HepG2 (cell line): ENCODE measurements around the gene LCK. TPM values are rescaled to one million over a fixed set of nuclear protein-coding genes. Genes with fewer than 3 reads are reported as not detected.

Experiments used
- ATAC-seq: fragments of 200-7000 bp; cut with Tn5 transposase; 3 replicates; pipeline ENCODE4 v1.9.1; 2020; ENCODE audit warnings: mild to moderate bottlenecking, moderate library complexity
- BruUV-seq: library from RNA; stranded (reverse); fragments of 400-500 nt; replicated peaks from 2 replicates; lab custom pipeline; 2021; lab: Mats Ljungman, UMichigan
- CTCF ChIA-PET: fragments of 300-600 bp; formaldehyde crosslinking; extraction: SDS; loops from one replicate; lab custom pipeline; 2021; ENCODE audit warnings: low total read pairs, inconsistent platforms, low intra/inter-chr PET ratio; lab: Yijun Ruan, JAX
- POLR2A ChIA-PET: fragments of 350-600 bp; sonication (Branson Sonifier 250); formaldehyde crosslinking; loops from one replicate; lab custom pipeline; 2020; ENCODE audit warnings: antibody characterized with exemption, inconsistent platforms; lab: Yijun Ruan, JAX
- DNase-seq: peaks from one replicate; pipeline ENCODE4 v3.0.0-alpha.2; 2015; ENCODE audit warnings: low spot score
- FAIRE-seq: peaks from 3 replicates; lab custom pipeline; 2011; peaks lifted over from hg19 to GRCh38; lab: Jason Lieb, UNC
- H2AFZ ChIP-seq: one replicate; pipeline ENCODE4 v1.6.1; 2011; ENCODE audit warnings: low read length, inconsistent platforms
- H3K27ac ChIP-seq: fragments of 300-600 bp; 3 replicates; pipeline ENCODE4 v1.8.0; 2011; ENCODE audit warnings: mixed run types, mild to moderate bottlenecking, mixed read lengths, low read length, inconsistent platforms; ENCODE audit not compliant: insufficient read depth; ENCODE audit errors: extremely low read length
- H3K27me3 ChIP-seq, 2 experiments: fragments of 200-600 bp in 1 of 2; 2 replicates in 1 of 2; 3 replicates in 1 of 2; pipeline versions ENCODE4 v1.6.0 to v1.8.0; 2011; ENCODE audit warnings: low read length in 2 of 2, mild to moderate bottlenecking in 2 of 2, moderate library complexity in 2 of 2, inconsistent platforms in 1 of 2; ENCODE audit not compliant: insufficient read depth in 2 of 2, control insufficient read depth in 1 of 2
- H3K36me3 ChIP-seq, 2 experiments: fragments of 200-600 bp in 1 of 2; replicated peaks in 1 of 2; 2 replicates in 1 of 2; 3 replicates in 1 of 2; pipeline versions ENCODE4 v1.5.1 to v1.8.0; 2011; ENCODE audit warnings: low read length in 2 of 2, inconsistent platforms in 1 of 2; ENCODE audit not compliant: insufficient read depth in 2 of 2, control insufficient read depth in 1 of 2
- H3K4me1 ChIP-seq: 2 replicates; pipeline ENCODE4 v1.5.1; 2012; ENCODE audit warnings: low read length, inconsistent platforms; ENCODE audit not compliant: insufficient read depth
- H3K4me2 ChIP-seq: 2 replicates; pipeline ENCODE4 v1.6.0; 2011; ENCODE audit warnings: low read depth, low read length, inconsistent platforms
- H3K4me3 ChIP-seq, 3 experiments: fragments of 200-600 bp in 1 of 3; sonication (generic), shearing (Covaris generic) in 1 of 3; replicated peaks in 1 of 3; 2 replicates each; pipeline ENCODE4 v1.5.1; 2011 to 2016; ENCODE audit warnings: low read length in 3 of 3, inconsistent platforms in 2 of 3, low read depth in 2 of 3, mild to moderate bottlenecking in 2 of 3, control low read depth in 1 of 3, mixed read lengths in 1 of 3; ENCODE audit not compliant: insufficient read depth in 1 of 3
- H3K79me2 ChIP-seq: one replicate; pipeline ENCODE4 v1.6.1; 2011; ENCODE audit warnings: low read length, inconsistent platforms; ENCODE audit not compliant: insufficient read depth
- H3K9ac ChIP-seq: 2 replicates; pipeline ENCODE4 v1.6.0; 2011; ENCODE audit warnings: mild to moderate bottlenecking, low read depth, low read length, inconsistent platforms; ENCODE audit not compliant: insufficient read depth
- H3K9me3 ChIP-seq: 2 replicates; pipeline ENCODE4 v1.5.1; 2012; ENCODE audit warnings: mild to moderate bottlenecking, low read length
- H4K20me1 ChIP-seq: 2 replicates; pipeline ENCODE4 v1.6.0; 2011; ENCODE audit warnings: inconsistent platforms, mild to moderate bottlenecking, low read length, moderate library complexity; ENCODE audit not compliant: insufficient read depth
- CHD2 ChIP-seq: IDR thresholded peaks from 2 replicates; pipeline ENCODE4 v1.6.1; 2011; ENCODE audit warnings: low read depth, low read length, improper control_type of control experiment
- ETS1 ChIP-seq: sonication (generic); formaldehyde crosslinking; IDR thresholded peaks from 2 replicates; pipeline ENCODE4 v1.4.0; 2020; ENCODE audit warnings: missing genetic modification reagents
- FOXO1 ChIP-seq: sonication (generic); formaldehyde crosslinking; IDR thresholded peaks from 2 replicates; pipeline ENCODE4 v1.4.0; 2020; ENCODE audit warnings: missing genetic modification reagents
- HMGXB3 ChIP-seq: sonication (generic); formaldehyde crosslinking; IDR thresholded peaks from 2 replicates; pipeline ENCODE4 v1.4.0; 2020; ENCODE audit warnings: missing genetic modification reagents, borderline replicate concordance
- LCORL ChIP-seq, 2 experiments: fragments of 450-650 bp in 1 of 2; sonication (generic) in 1 of 2; formaldehyde crosslinking in 1 of 2; IDR thresholded peaks; 2 replicates each; pipeline versions ENCODE4 v1.5.0 to v1.6.1; 2017 to 2020; ENCODE audit warnings: antibody characterized with exemption in 1 of 2, missing genetic modification reagents in 1 of 2
- MTF2 ChIP-seq: sonication (generic); formaldehyde crosslinking; IDR thresholded peaks from 2 replicates; pipeline ENCODE4 v1.5.0; 2020; ENCODE audit warnings: missing genetic modification reagents, borderline replicate concordance
- NR0B2 ChIP-seq: sonication (generic); formaldehyde crosslinking; IDR thresholded peaks from 2 replicates; pipeline ENCODE4 v1.4.0; 2020; ENCODE audit warnings: mild to moderate bottlenecking, missing genetic modification reagents
- PHF20 ChIP-seq: sonication (generic); formaldehyde crosslinking; IDR thresholded peaks from 2 replicates; pipeline ENCODE4 v1.5.0; 2020; ENCODE audit warnings: mild to moderate bottlenecking, missing genetic modification reagents
- PITX1 ChIP-seq: sonication (generic); formaldehyde crosslinking; IDR thresholded peaks from 2 replicates; pipeline ENCODE4 v1.5.1; 2020; ENCODE audit warnings: mild to moderate bottlenecking, missing genetic modification reagents
- RARG ChIP-seq: sonication (generic); formaldehyde crosslinking; IDR thresholded peaks from 2 replicates; pipeline ENCODE4 v1.4.0; 2020; ENCODE audit warnings: low read depth, mild to moderate bottlenecking, missing genetic modification reagents
- SRSF9 ChIP-seq: fragments of 200-400 bp; formaldehyde crosslinking; IDR thresholded peaks from 2 replicates; pipeline ENCODE4 v1.6.1; 2018; ENCODE audit warnings: borderline replicate concordance, mild to moderate bottlenecking, low read depth, low read length; ENCODE audit not compliant: insufficient read depth, poor library complexity, severe bottlenecking
- ZBTB49 ChIP-seq: sonication (generic); formaldehyde crosslinking; IDR thresholded peaks from 2 replicates; pipeline ENCODE4 v1.4.0; 2020; ENCODE audit warnings: missing genetic modification reagents, borderline replicate concordance
- ZNF460 ChIP-seq: sonication (generic); formaldehyde crosslinking; IDR thresholded peaks from 2 replicates; pipeline ENCODE4 v1.5.1; 2020; ENCODE audit warnings: missing genetic modification reagents, mild to moderate bottlenecking, borderline replicate concordance
- ZNF564 ChIP-seq: sonication (generic); formaldehyde crosslinking; IDR thresholded peaks from 2 replicates; pipeline ENCODE4 v1.8.1; 2023; ENCODE audit warnings: mild to moderate bottlenecking, missing genetic modification reagents
- WGBS: methylation state at CpG from one replicate; pipeline ENCODE4 v1.1.6; 2017; ENCODE audit warnings: low lambda C conversion rate; 5-methylcytosine and 5-hydroxymethylcytosine counted together
- in situ Hi-C: cut with HindIII; loops from 2 replicates; pipeline ENCODE4 v1.10.0; 2017; ENCODE audit warnings: low pct_unique_long_range_greater_than_20kb; ENCODE audit not compliant: extremely low pct_ligation_motif_present
- intact Hi-C: fragments of 100-400 bp; cut with micrococcal nuclease; formaldehyde crosslinking; loops from one replicate; pipeline ENCODE4 v1.10.0; 2022; ENCODE audit not compliant: unreplicated experiment
- polyA plus RNA-seq, 8 experiments: library from polyadenylated mRNA; depleted of rRNA in 3 of 8; stranded (reverse) in 7 of 8; unstranded in 1 of 8; fragments of >200 nt; fragmentation: Illumina TruSeq in 4 of 8; extraction: Trizol in 4 of 8; gene quantifications; 2 replicates each; pipeline versions ENCODE4 v1.2.1 to v1.2.3, GENCODE V29; 2011 to 2016; ENCODE audit warnings: low read depth in 4 of 8, missing spikeins in 1 of 8, mixed read lengths in 1 of 8; ENCODE audit not compliant: insufficient read depth in 1 of 8
- total RNA-seq, 5 experiments: library from RNA; depleted of rRNA; stranded (reverse); fragments of >200 nt; fragmentation: Illumina TruSeq; extraction: Trizol; gene quantifications; 2 replicates each; pipeline ENCODE4 v1.2.3, GENCODE V29; 2016; ENCODE audit warnings: low read depth in 1 of 5

The LCK gene
- total and polyA plus RNA-seq, 2 of the 13 experiments (the other 11 are each of a cell fraction or from before 2014, with no cell fraction given), result 0.93 to 1.8 TPM

- Histone ChIP-seq H3K27ac (peak overlapping the region; percentile 92), H4K20me1 (no peaks in the 10 kb centered on the region), H3K4me2 (peak overlapping the region; percentile 91), H3K4me1 (peaks cover 98% of the 10 kb centered on the region), H3K9ac (peak overlapping the region; percentile 76), H3K4me3 (peak overlapping the region; percentile 8 to 53 (median 38); a peak in 5 of 6 replicates), H3K27me3 (no peaks in the 10 kb centered on the region), H3K36me3 (no peaks in the 10 kb centered on the region), H3K9me3 (no peaks in the 10 kb centered on the region), H2AFZ (no peak overlapping the region), H3K79me2 (no peaks in the 10 kb centered on the region)
- intact Hi-C loops (no loop called here), in situ Hi-C loops (no loop called here)
- FAIRE-seq (peak; percentile 90), DNase-seq (peak; percentile 91), ATAC-seq (peak; percentile 51)
- POLR2A ChIA-PET, result interaction anchor here (0.8 to 7.1 kb wide), 27 partner anchors 7 to 144 kb away, joined by 3 to 48 read pairs (median 7); partner anchors contain the start of genes BSDC1, HDAC1, KPNA6 and MARCKSL1
- WGBS, result 0% methylated on average over 9 of the region's 9 CpGs
- BruUV-seq, result no TSS peak
- CTCF ChIA-PET, result no interaction called here
- TF ChIP-seq FOXO1 (CRISPR knock-in tag), result peak; percentile 72; the same call in 1 of the 2 replicates
- TF ChIP-seq ZNF460 (CRISPR knock-in tag), result no peak
- TF ChIP-seq PHF20 (CRISPR knock-in tag), result peak; percentile 65
- TF ChIP-seq PITX1, result peak; percentile 76
- TF ChIP-seq NR0B2 (CRISPR knock-in tag), result no peak
- TF ChIP-seq HMGXB3, result no peak
- TF ChIP-seq ZNF564, result 0 out of 2 replicates have a peak, but pooled peaks have one; percentile 24
- peak; percentile 72; the same call in 1 of the 2 replicates for TF ChIP-seq CHD2
- no peak for TF ChIP-seq ETS1
- TF ChIP-seq MTF2 (CRISPR knock-in tag), result no peak
- no peak for TF ChIP-seq LCORL (IDR thresholded peaks at IDR 0.05)
- peak; percentile 78; the same call in 1 of the 2 replicates for TF ChIP-seq LCORL (CRISPR knock-in tag; IDR thresholded peaks at IDR 0.05)
- no peak for TF ChIP-seq ZBTB49 (CRISPR knock-in tag)
- 0 out of 2 replicates have a peak, but pooled peaks have one; percentile 75 for TF ChIP-seq RARG
- TF ChIP-seq SRSF9, result no peak
Measured at GRCh38 chr1:32249831-32250525, 1.1 kb upstream of the LCK start.
